HepG2 (cell line): ENCODE data around the gene PCSK5. TPM values are rescaled to one million over a fixed set of nuclear protein-coding genes. Genes with fewer than 3 reads are reported as not detected.

Source experiments
- ARID2 ChIP-seq: sonication (generic); formaldehyde crosslinking; IDR thresholded peaks from 2 replicates; pipeline ENCODE4 v1.8.1; 2022; ENCODE audit warnings: mild to moderate bottlenecking, missing genetic modification reagents, borderline replicate concordance
- ASH2L ChIP-seq: fragments of 300-600, 200-600 bp; sonication (generic); IDR thresholded peaks from 2 replicates; pipeline ENCODE4 v1.7.0; 2017; ENCODE audit warnings: low read depth, mild to moderate bottlenecking, moderate library complexity, mixed read lengths, low read length; ENCODE audit not compliant: insufficient read length
- CCAR2 ChIP-seq: fragments of 200-400 bp; formaldehyde crosslinking; optimal IDR thresholded peaks from 2 replicates; pipeline ENCODE3; 2018; ENCODE audit warnings: low read depth, mild to moderate bottlenecking, low read length, moderate library complexity
- CREB3 ChIP-seq: sonication (generic); formaldehyde crosslinking; IDR thresholded peaks from 2 replicates; pipeline ENCODE4 v1.5.0; 2020; ENCODE audit warnings: missing genetic modification reagents
- EEA1 ChIP-seq: sonication (generic); formaldehyde crosslinking; IDR thresholded peaks from 2 replicates; pipeline ENCODE4 v1.5.1; 2020; ENCODE audit warnings: mild to moderate bottlenecking, missing genetic modification reagents, borderline replicate concordance
- ELK4 ChIP-seq: sonication (generic); formaldehyde crosslinking; IDR thresholded peaks from 2 replicates; pipeline ENCODE4 v1.9.0; 2021; ENCODE audit warnings: missing genetic modification reagents, borderline replicate concordance
- HIVEP1 ChIP-seq: sonication (generic); formaldehyde crosslinking; IDR thresholded peaks from 2 replicates; pipeline ENCODE4 v1.4.0; 2020; ENCODE audit warnings: mild to moderate bottlenecking, missing genetic modification reagents
- HNF1B ChIP-seq: sonication (generic); formaldehyde crosslinking; IDR thresholded peaks from 2 replicates; pipeline ENCODE4 v1.5.1; 2020; ENCODE audit warnings: mild to moderate bottlenecking, moderate library complexity, missing genetic modification reagents
- HNRNPUL1 ChIP-seq: fragments of 200-400 bp; formaldehyde crosslinking; IDR thresholded peaks from 2 replicates; pipeline ENCODE4 v1.6.1; 2017; ENCODE audit warnings: low read depth, mild to moderate bottlenecking, low read length, moderate library complexity
- MTA3 ChIP-seq: sonication (generic); formaldehyde crosslinking; IDR thresholded peaks from 2 replicates; pipeline ENCODE4 v1.4.0; 2020; ENCODE audit warnings: missing genetic modification reagents
- NCOA5 ChIP-seq: sonication (generic); formaldehyde crosslinking; IDR thresholded peaks from 2 replicates; pipeline ENCODE4 v1.4.0; 2020; ENCODE audit warnings: missing genetic modification reagents
- NR0B2 ChIP-seq: sonication (generic); formaldehyde crosslinking; IDR thresholded peaks from 2 replicates; pipeline ENCODE4 v1.4.0; 2020; ENCODE audit warnings: mild to moderate bottlenecking, missing genetic modification reagents
- REL ChIP-seq: sonication (generic); formaldehyde crosslinking; conservative IDR thresholded peaks from 2 replicates; pipeline ENCODE4 v1.8.0; 2022; ENCODE audit warnings: mild to moderate bottlenecking, missing genetic modification reagents, moderate library complexity
- SMAD3 ChIP-seq: sonication (generic); formaldehyde crosslinking; IDR thresholded peaks from 2 replicates; pipeline ENCODE4 v1.4.0; 2020; ENCODE audit warnings: missing genetic modification reagents
- WIZ ChIP-seq: sonication (generic); formaldehyde crosslinking; IDR thresholded peaks from 2 replicates; pipeline ENCODE4 v1.5.1; 2020; ENCODE audit warnings: mild to moderate bottlenecking, missing genetic modification reagents
- ZNF513 ChIP-seq: sonication (generic); formaldehyde crosslinking; conservative IDR thresholded peaks from 2 replicates; pipeline ENCODE4 v1.5.0; 2020; ENCODE audit warnings: missing genetic modification reagents
- ZNF674 ChIP-seq: sonication (generic); formaldehyde crosslinking; IDR thresholded peaks from 2 replicates; pipeline ENCODE4 v1.5.0; 2020; ENCODE audit warnings: low read depth, mild to moderate bottlenecking, missing genetic modification reagents
- ZNF747 ChIP-seq: sonication (generic); formaldehyde crosslinking; IDR thresholded peaks from 2 replicates; pipeline ENCODE4 v1.8.1; 2023; ENCODE audit warnings: missing genetic modification reagents, mild to moderate bottlenecking, borderline replicate concordance
- ZNF780A ChIP-seq: sonication (generic); formaldehyde crosslinking; IDR thresholded peaks from 2 replicates; pipeline ENCODE4 v1.8.0; 2022; ENCODE audit warnings: mild to moderate bottlenecking, missing genetic modification reagents, moderate library complexity
- ZSCAN22 ChIP-seq: sonication (generic); formaldehyde crosslinking; IDR thresholded peaks from 2 replicates; pipeline ENCODE4 v1.4.0; 2020; ENCODE audit warnings: mild to moderate bottlenecking, missing genetic modification reagents
- ZSCAN30 ChIP-seq: sonication (generic); formaldehyde crosslinking; IDR thresholded peaks from 2 replicates; pipeline ENCODE4 v1.5.0; 2020; ENCODE audit warnings: mild to moderate bottlenecking, missing genetic modification reagents
- polyA plus RNA-seq, 8 experiments: library from polyadenylated mRNA; depleted of rRNA in 3 of 8; stranded (reverse) in 7 of 8; unstranded in 1 of 8; fragments of >200 nt; fragmentation: Illumina TruSeq in 4 of 8; extraction: Trizol in 4 of 8; gene quantifications; 2 replicates each; pipeline versions ENCODE4 v1.2.1 to v1.2.3, GENCODE V29; 2011 to 2016; ENCODE audit warnings: low read depth in 4 of 8, missing spikeins in 1 of 8, mixed read lengths in 1 of 8; ENCODE audit not compliant: insufficient read depth in 1 of 8
- total RNA-seq, 5 experiments: library from RNA; depleted of rRNA; stranded (reverse); fragments of >200 nt; fragmentation: Illumina TruSeq; extraction: Trizol; gene quantifications; 2 replicates each; pipeline ENCODE4 v1.2.3, GENCODE V29; 2016; ENCODE audit warnings: low read depth in 1 of 5
- TF ChIP-seq, protein P1 (sequence below): conservative IDR thresholded peaks from 2 replicates; pipeline ENCODE4 v1.6.1; 2018; ENCODE audit warnings: missing genetic modification reagents

The PCSK5 gene
- total and polyA plus RNA-seq, 2 of the 13 experiments (the other 11 are each of a cell fraction or from before 2014, with no cell fraction given): 0.55 to 0.66 TPM

DNA sequence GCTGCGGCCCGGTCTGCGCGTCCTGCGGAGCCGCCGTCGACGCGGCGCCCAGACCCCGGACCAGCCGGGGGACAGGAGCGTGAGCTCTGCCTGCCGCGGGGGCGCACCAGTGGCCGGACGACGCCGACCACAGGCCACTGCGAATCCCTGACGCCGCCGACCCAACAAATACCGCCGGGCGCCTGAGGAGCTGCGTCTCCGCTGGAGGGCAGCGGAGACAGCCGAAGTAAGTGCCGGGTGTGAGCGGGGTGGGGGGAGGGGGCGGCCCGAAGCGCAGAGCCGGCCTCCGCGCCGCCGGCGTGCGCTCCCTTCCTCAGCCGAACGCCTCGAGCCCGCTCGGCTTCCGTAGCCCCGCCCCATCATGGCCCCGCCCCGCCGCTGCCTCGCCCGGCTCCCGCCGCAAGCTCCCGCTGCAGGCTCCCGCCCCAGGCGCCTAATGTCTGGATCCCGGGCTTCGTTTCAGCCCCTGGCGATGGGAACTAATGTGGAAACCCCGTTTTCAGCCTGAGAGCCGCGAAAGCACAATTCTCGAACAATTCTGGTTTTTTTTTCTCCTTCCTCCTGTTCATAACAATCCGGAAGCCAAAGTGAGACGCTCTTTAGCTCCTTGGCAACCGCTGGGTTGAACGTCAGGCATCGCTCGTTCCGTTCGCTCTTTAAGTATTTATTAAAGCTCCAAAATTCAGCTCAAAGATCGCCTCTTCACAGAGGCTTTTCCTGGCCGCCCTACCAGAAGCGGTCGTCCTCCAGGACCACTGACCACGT is 503.9 kb downstream of the PCSK5 start, which contains the start of gene RFK (continued):
- peak; percentile 90 for TF ChIP-seq REL (CRISPR knock-in tag)
- TF ChIP-seq ZNF780A (CRISPR knock-in tag): peak; percentile 58; the same call in 1 of the 2 replicates
- no peak for TF ChIP-seq CREB3
- no peak for TF ChIP-seq NR0B2
- TF ChIP-seq NCOA5 (CRISPR knock-in tag): no peak
- peak; percentile 26; the same call in 1 of the 2 replicates for TF ChIP-seq HNF1B (CRISPR knock-in tag)
- no peak; the same call in 1 of the 2 replicates for TF ChIP-seq HNRNPUL1
- TF ChIP-seq ELK4 (CRISPR knock-in tag): no peak
- no peak for TF ChIP-seq ZSCAN30
- 0 out of 2 replicates have a peak, but pooled peaks have one; percentile 15 for TF ChIP-seq EEA1 (CRISPR knock-in tag)
- TF ChIP-seq SMAD3 (CRISPR knock-in tag): no peak
- no peak for TF ChIP-seq CCAR2
- TF ChIP-seq ASH2L: peak; percentile 63
- TF ChIP-seq ZSCAN22: no peak
- peak; percentile 13; the same call in 1 of the 2 replicates for TF ChIP-seq HIVEP1 (CRISPR knock-in tag)
- TF ChIP-seq MTA3: no peak
- peak; percentile 85 for TF ChIP-seq ZNF747 (CRISPR knock-in tag)
- no peak for TF ChIP-seq WIZ (CRISPR knock-in tag)
- no peak for TF ChIP-seq ZNF513 (CRISPR knock-in tag)
- TF ChIP-seq, protein P1, sequence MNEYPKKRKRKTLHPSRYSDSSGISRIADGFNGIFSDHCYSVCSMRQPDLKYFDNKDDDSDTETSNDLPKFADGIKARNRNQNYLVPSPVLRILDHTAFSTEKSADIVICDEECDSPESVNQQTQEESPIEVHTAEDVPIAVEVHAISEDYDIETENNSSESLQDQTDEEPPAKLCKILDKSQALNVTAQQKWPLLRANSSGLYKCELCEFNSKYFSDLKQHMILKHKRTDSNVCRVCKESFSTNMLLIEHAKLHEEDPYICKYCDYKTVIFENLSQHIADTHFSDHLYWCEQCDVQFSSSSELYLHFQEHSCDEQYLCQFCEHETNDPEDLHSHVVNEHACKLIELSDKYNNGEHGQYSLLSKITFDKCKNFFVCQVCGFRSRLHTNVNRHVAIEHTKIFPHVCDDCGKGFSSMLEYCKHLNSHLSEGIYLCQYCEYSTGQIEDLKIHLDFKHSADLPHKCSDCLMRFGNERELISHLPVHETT (CRISPR knock-in tag): 0 out of 2 replicates have a peak, but pooled peaks have one; percentile 66
- TF ChIP-seq ZNF674: no peak; the same call in 1 of the 2 replicates
- no peak for TF ChIP-seq ARID2 (CRISPR knock-in tag)
